Measurements from ENCODE around the gene GOLGA6L10. TPM values are rescaled to one million over a fixed set of nuclear protein-coding genes. Genes with fewer than 3 reads are reported as not detected.

The GOLGA6L10 gene
- total and polyA plus RNA-seq, 4 donors = 0.15 to 0.67 (median 0.37) TPM

DNA sequence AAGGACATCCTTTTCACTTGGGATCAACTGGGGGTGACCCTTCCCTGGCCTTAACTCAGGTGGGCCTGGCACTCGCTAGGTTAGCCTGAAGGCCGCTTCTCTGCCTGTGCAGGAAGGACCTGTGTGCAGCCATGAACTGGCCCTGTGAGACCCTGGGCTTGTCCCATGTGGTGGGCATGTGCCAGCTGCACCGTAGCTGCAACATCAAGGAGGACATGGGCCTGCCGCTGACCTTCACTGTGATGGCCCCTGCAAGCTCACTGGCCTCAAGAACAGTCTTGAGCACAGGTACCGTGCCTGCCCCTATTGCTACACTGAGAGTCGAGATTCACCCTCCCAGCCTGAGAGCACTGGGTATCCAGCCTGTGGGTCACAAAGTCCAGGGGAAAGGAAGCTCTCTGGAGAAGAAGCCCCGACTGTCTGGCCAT is 43.6 kb downstream of the GOLGA6L10 start:
- no peak overlapping the region for H3K27ac ChIP-seq (ENCODE audit: low read depth in 1 of 2, low read length in 2 of 2)
- TF ChIP-seq TAF1 (conservative IDR thresholded peaks at IDR 0.05) (no peak), SP1 (IDR thresholded peaks at IDR 0.05) (no peak), HNF4G (IDR thresholded peaks at IDR 0.05) (no peak), HNF4A (conservative IDR thresholded peaks at IDR 0.05) (no peak), FOXA2 (IDR thresholded peaks at IDR 0.05) (no peak), NR2F2 (IDR thresholded peaks at IDR 0.05) (no peak), JUND (IDR thresholded peaks at IDR 0.05) (no peak)
- TF ChIP-seq, protein P1, sequence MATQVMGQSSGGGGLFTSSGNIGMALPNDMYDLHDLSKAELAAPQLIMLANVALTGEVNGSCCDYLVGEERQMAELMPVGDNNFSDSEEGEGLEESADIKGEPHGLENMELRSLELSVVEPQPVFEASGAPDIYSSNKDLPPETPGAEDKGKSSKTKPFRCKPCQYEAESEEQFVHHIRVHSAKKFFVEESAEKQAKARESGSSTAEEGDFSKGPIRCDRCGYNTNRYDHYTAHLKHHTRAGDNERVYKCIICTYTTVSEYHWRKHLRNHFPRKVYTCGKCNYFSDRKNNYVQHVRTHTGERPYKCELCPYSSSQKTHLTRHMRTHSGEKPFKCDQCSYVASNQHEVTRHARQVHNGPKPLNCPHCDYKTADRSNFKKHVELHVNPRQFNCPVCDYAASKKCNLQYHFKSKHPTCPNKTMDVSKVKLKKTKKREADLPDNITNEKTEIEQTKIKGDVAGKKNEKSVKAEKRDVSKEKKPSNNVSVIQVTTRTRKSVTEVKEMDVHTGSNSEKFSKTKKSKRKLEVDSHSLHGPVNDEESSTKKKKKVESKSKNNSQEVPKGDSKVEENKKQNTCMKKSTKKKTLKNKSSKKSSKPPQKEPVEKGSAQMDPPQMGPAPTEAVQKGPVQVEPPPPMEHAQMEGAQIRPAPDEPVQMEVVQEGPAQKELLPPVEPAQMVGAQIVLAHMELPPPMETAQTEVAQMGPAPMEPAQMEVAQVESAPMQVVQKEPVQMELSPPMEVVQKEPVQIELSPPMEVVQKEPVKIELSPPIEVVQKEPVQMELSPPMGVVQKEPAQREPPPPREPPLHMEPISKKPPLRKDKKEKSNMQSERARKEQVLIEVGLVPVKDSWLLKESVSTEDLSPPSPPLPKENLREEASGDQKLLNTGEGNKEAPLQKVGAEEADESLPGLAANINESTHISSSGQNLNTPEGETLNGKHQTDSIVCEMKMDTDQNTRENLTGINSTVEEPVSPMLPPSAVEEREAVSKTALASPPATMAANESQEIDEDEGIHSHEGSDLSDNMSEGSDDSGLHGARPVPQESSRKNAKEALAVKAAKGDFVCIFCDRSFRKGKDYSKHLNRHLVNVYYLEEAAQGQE (IDR thresholded peaks at IDR 0.05) = no peak
- TF ChIP-seq, protein P2, sequence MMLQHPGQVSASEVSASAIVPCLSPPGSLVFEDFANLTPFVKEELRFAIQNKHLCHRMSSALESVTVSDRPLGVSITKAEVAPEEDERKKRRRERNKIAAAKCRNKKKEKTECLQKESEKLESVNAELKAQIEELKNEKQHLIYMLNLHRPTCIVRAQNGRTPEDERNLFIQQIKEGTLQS (IDR thresholded peaks at IDR 0.05) = no peak
- WGBS = 83% methylated on average over 7 of the region's 7 CpGs
- no peaks in the 10 kb centered on the region for H3K4me1 ChIP-seq (ENCODE audit: control insufficient read depth in 4 of 4, insufficient read depth in 4 of 4, low read length in 3 of 4)
- no peaks in the 10 kb centered on the region for H3K9me3 ChIP-seq (ENCODE audit: control insufficient read depth in 4 of 4, low read length in 3 of 4)
- no peak overlapping the region for H3K9ac ChIP-seq (ENCODE audit: low read depth in 1 of 2, low read length in 2 of 2)
- H3K36me3 ChIP-seq (ENCODE audit: control insufficient read depth in 4 of 4, insufficient read depth in 3 of 4, low read depth in 1 of 4, low read length in 3 of 4) = no peaks in the 10 kb centered on the region
- no peak overlapping the region for H3K4me3 ChIP-seq (ENCODE audit: low read depth in 1 of 3, low read length in 3 of 3)
- H3K27me3 ChIP-seq (ENCODE audit: control insufficient read depth in 4 of 4, insufficient read depth in 4 of 4, low read length in 3 of 4) = no peaks in the 10 kb centered on the region
- peak; percentile 12 for DNase-seq (ENCODE audit: low spot score)

DNA sequence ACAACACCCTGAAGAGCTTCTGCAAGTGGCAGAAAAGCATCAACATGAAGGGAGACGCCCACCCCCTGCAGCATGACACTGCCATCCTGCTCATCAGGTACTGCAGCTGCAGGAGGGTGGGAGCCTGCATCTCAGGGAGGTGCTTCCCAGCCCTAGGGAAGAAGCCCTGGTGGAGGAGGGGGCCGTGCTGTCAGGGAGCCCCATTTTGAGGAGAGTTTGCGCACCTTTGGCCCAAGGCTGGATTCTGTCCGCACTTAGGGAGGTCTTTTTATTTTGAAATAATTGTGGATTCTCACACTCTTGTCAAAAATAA is 44.5 kb downstream of the GOLGA6L10 start:
- no peak overlapping the region for H3K9ac ChIP-seq (ENCODE audit: low read depth in 1 of 2, low read length in 2 of 2)
- no peaks in the 10 kb centered on the region for H3K27me3 ChIP-seq (ENCODE audit: control insufficient read depth in 4 of 4, insufficient read depth in 4 of 4, low read length in 3 of 4)
- H3K27ac ChIP-seq (ENCODE audit: low read depth in 1 of 2, low read length in 2 of 2) = no peak overlapping the region
- no peaks in the 10 kb centered on the region for H3K36me3 ChIP-seq (ENCODE audit: control insufficient read depth in 4 of 4, insufficient read depth in 3 of 4, low read depth in 1 of 4, low read length in 3 of 4)
- no peak overlapping the region for H3K4me3 ChIP-seq (ENCODE audit: low read depth in 1 of 3, low read length in 3 of 3)
- H3K4me1 ChIP-seq (ENCODE audit: control insufficient read depth in 4 of 4, insufficient read depth in 4 of 4, low read length in 3 of 4) = no peaks in the 10 kb centered on the region
- TF ChIP-seq RAD21 (IDR thresholded peaks at IDR 0.05) = no peak
- TF ChIP-seq, protein P3, sequence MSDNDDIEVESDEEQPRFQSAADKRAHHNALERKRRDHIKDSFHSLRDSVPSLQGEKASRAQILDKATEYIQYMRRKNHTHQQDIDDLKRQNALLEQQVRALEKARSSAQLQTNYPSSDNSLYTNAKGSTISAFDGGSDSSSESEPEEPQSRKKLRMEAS (IDR thresholded peaks at IDR 0.05) = no peak
- TF ChIP-seq, protein P4, sequence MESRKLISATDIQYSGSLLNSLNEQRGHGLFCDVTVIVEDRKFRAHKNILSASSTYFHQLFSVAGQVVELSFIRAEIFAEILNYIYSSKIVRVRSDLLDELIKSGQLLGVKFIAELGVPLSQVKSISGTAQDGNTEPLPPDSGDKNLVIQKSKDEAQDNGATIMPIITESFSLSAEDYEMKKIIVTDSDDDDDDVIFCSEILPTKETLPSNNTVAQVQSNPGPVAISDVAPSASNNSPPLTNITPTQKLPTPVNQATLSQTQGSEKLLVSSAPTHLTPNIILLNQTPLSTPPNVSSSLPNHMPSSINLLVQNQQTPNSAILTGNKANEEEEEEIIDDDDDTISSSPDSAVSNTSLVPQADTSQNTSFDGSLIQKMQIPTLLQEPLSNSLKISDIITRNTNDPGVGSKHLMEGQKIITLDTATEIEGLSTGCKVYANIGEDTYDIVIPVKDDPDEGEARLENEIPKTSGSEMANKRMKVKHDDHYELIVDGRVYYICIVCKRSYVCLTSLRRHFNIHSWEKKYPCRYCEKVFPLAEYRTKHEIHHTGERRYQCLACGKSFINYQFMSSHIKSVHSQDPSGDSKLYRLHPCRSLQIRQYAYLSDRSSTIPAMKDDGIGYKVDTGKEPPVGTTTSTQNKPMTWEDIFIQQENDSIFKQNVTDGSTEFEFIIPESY (IDR thresholded peaks at IDR 0.05) = no peak
- TF ChIP-seq, protein P5, sequence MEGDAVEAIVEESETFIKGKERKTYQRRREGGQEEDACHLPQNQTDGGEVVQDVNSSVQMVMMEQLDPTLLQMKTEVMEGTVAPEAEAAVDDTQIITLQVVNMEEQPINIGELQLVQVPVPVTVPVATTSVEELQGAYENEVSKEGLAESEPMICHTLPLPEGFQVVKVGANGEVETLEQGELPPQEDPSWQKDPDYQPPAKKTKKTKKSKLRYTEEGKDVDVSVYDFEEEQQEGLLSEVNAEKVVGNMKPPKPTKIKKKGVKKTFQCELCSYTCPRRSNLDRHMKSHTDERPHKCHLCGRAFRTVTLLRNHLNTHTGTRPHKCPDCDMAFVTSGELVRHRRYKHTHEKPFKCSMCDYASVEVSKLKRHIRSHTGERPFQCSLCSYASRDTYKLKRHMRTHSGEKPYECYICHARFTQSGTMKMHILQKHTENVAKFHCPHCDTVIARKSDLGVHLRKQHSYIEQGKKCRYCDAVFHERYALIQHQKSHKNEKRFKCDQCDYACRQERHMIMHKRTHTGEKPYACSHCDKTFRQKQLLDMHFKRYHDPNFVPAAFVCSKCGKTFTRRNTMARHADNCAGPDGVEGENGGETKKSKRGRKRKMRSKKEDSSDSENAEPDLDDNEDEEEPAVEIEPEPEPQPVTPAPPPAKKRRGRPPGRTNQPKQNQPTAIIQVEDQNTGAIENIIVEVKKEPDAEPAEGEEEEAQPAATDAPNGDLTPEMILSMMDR (IDR thresholded peaks at IDR 0.05; ENCODE audit: low read depth, low read length, missing input control) = no peak
- no peak for TF ChIP-seq FOXA1 (IDR thresholded peaks at IDR 0.05)
- no peak for TF ChIP-seq RXRA (IDR thresholded peaks at IDR 0.05)
- no peak for TF ChIP-seq SP1 (IDR thresholded peaks at IDR 0.05)
- TF ChIP-seq, protein P1 (IDR thresholded peaks at IDR 0.05) = no peak
- H3K9me3 ChIP-seq (ENCODE audit: control insufficient read depth in 4 of 4, low read length in 3 of 4) = no peaks in the 10 kb centered on the region
- 88% methylated on average over 4 of the region's 4 CpGs for WGBS
- DNase-seq (ENCODE audit: low spot score) = peak; percentile 19
